K562 (cell line): Measurements from ENCODE around the gene UBQLNL. TPM values are rescaled to one million over a fixed set of nuclear protein-coding genes. Genes with fewer than 3 reads are reported as not detected.

ENCODE experiments used
- BRD9 ChIP-seq: fragments of 450-650 bp; IDR thresholded peaks from 2 replicates; pipeline ENCODE4 v1.6.1; 2018; ENCODE audit warnings: low read depth; ENCODE audit not compliant: partially characterized antibody
- ELF2 ChIP-seq: fragments of 250-450 bp; sonication (Bioruptor Pico); IDR thresholded peaks from 2 replicates; pipeline ENCODE4 v1.5.0; 2021; ENCODE audit warnings: mild to moderate bottlenecking
- FOXA1 ChIP-seq: fragments of 450-650 bp; IDR thresholded peaks from 2 replicates; pipeline ENCODE4 v1.6.1; 2016; ENCODE audit warnings: mild to moderate bottlenecking, borderline replicate concordance
- HDGF ChIP-seq: fragments of 450-650 bp; IDR thresholded peaks from 2 replicates; pipeline ENCODE4 v1.6.1; 2016
- ILK ChIP-seq: fragments of 450-650 bp; IDR thresholded peaks from 2 replicates; pipeline ENCODE4 v1.6.1; 2016; ENCODE audit warnings: missing genetic modification characterization, low read depth, mild to moderate bottlenecking, missing compliant biosample characterization, moderate library complexity, borderline replicate concordance
- KDM4B ChIP-seq, 2 experiments: fragments of 450-650 bp in 1 of 2; sonication (generic) in 1 of 2; IDR thresholded peaks; 2 replicates each; pipeline ENCODE4 v1.6.1; 2016 to 2017; ENCODE audit warnings: borderline replicate concordance in 2 of 2, antibody characterized with exemption in 1 of 2, low read depth in 1 of 2, mild to moderate bottlenecking in 1 of 2
- MBD2 ChIP-seq: sonication (generic); IDR thresholded peaks from 2 replicates; pipeline ENCODE4 v1.6.1; 2016; ENCODE audit warnings: low read depth, borderline replicate concordance
- PURB ChIP-seq: sonication (generic); formaldehyde crosslinking; IDR thresholded peaks from 2 replicates; pipeline ENCODE4 v1.9.0; 2021; ENCODE audit warnings: low read depth, mild to moderate bottlenecking, missing genetic modification reagents
- RBM15 ChIP-seq: fragments of 200-400 bp; formaldehyde crosslinking; IDR thresholded peaks from 2 replicates; pipeline ENCODE4 v1.6.1; 2018; ENCODE audit warnings: mild to moderate bottlenecking, low read length, moderate library complexity; ENCODE audit not compliant: insufficient read depth
- RFX5 ChIP-seq: IDR thresholded peaks from 2 replicates; pipeline ENCODE4 v1.6.1; 2011; ENCODE audit warnings: low read depth, mild to moderate bottlenecking, improper control_type of control experiment, low read length
- SIN3A ChIP-seq, 2 experiments: fragments of 150-350 bp in 1 of 2; IDR thresholded peaks; 2 replicates each; pipeline ENCODE4 v1.6.1; 2011 to 2016; ENCODE audit warnings: borderline replicate concordance in 2 of 2, low read depth in 2 of 2, low read length in 2 of 2, mild to moderate bottlenecking in 2 of 2, moderate library complexity in 2 of 2; ENCODE audit not compliant: control insufficient read depth in 1 of 2
- ZNF668 ChIP-seq: fragments of 250-450 bp; sonication (Bioruptor Pico); IDR thresholded peaks from 2 replicates; pipeline ENCODE4 v1.8.0; 2022; ENCODE audit warnings: mild to moderate bottlenecking, inconsistent platforms
- polyA plus RNA-seq, 8 experiments: library from polyadenylated mRNA; depleted of rRNA in 4 of 8; stranded (reverse) in 5 of 8; unstranded in 3 of 8; fragments of >200 nt; fragmentation: Nextera tagmentation in 2 of 8; fragmentation: Illumina TruSeq in 1 of 8; extraction: Ambion mirVana in 2 of 8; extraction: Trizol in 1 of 8; gene quantifications; 2 replicates each; pipeline versions ENCODE4 v1.2.1 to v1.2.3, GENCODE V29; 2011 to 2014; ENCODE audit warnings: inconsistent platforms in 1 of 8, missing spikeins in 1 of 8
- total RNA-seq, 7 experiments: library from RNA; depleted of rRNA in 6 of 7; stranded (reverse); fragments of >200 nt in 6 of 7; fragmentation: Illumina TruSeq in 2 of 7; extraction: Trizol in 2 of 7; gene quantifications; 2 replicates each; pipeline versions ENCODE4 v1.2.1 to v1.2.3, GENCODE V29; 2011 to 2021; ENCODE audit warnings: low replicate concordance in 1 of 7
- TF ChIP-seq, protein P1 (sequence below), 2 experiments: fragments of 450-650 bp in 1 of 2; sonication (generic) in 1 of 2; formaldehyde crosslinking; conservative IDR thresholded peaks; 2 replicates each; pipeline versions ENCODE4 v1.4.0 to v1.8.1; 2020 to 2022; ENCODE audit warnings: mild to moderate bottlenecking in 1 of 2, missing genetic modification reagents in 1 of 2
- TF ChIP-seq, protein P2 (sequence below): IDR thresholded peaks from 2 replicates; pipeline ENCODE4 v1.6.1; 2016; ENCODE audit warnings: missing genetic modification characterization, missing compliant biosample characterization
- TF ChIP-seq, protein P3 (sequence below): fragments of 250-450 bp; sonication (Bioruptor Pico); IDR thresholded peaks from 2 replicates; pipeline ENCODE4 v1.9.0; 2021; ENCODE audit warnings: mild to moderate bottlenecking, inconsistent platforms
- TF ChIP-seq, protein P4 (sequence below): conservative IDR thresholded peaks from 2 replicates; pipeline ENCODE4 v1.6.1; 2011; ENCODE audit warnings: low read depth, mild to moderate bottlenecking, low read length; ENCODE audit not compliant: control insufficient read depth
- TF ChIP-seq, protein P5 (sequence below), 2 experiments: fragments of 200-800 bp in 1 of 2; sonication (Bioruptor generic) in 1 of 2; sonication (generic) in 1 of 2; formaldehyde crosslinking in 1 of 2; IDR thresholded peaks in 1 of 2; conservative IDR thresholded peaks in 1 of 2; 2 replicates each; pipeline versions ENCODE4 v1.5.0 to v1.6.1; 2016 to 2020; ENCODE audit warnings: missing compliant biosample characterization in 1 of 2, missing genetic modification characterization in 1 of 2, missing genetic modification reagents in 1 of 2
- TF ChIP-seq, protein P6 (sequence below): sonication (generic); formaldehyde crosslinking; IDR thresholded peaks from 2 replicates; pipeline ENCODE4 v1.4.0; 2020; ENCODE audit warnings: mild to moderate bottlenecking, missing genetic modification reagents

UBQLNL gene
- total and polyA plus RNA-seq, 9 of the 15 experiments (the other 6 are each of a cell fraction or from before 2014, with no cell fraction given): 0.07 to 0.27 (median 0.14) TPM

DNA sequence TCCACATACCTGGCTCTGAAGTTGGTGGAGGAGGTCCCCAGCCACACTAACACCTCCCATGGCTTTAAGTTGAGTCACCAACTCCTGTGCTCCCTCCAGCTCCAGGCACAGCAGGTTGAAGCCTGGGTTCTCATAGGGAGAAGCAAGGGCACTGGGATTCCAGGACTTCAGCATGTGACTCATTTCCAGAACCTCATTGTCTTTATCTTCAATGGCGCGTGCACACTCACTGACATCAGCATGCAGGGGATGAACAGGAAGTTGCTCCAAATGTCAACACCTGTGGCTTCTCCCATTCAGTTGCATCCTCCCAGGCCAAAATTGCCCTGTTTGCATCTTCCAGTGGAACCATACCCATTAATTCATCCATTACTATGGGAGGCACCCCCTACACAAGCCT lies 5.8 kb upstream of the UBQLNL start (continued):
- TF ChIP-seq, protein P1, sequence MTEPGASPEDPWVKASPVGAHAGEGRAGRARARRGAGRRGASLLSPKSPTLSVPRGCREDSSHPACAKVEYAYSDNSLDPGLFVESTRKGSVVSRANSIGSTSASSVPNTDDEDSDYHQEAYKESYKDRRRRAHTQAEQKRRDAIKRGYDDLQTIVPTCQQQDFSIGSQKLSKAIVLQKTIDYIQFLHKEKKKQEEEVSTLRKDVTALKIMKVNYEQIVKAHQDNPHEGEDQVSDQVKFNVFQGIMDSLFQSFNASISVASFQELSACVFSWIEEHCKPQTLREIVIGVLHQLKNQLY (CRISPR knock-in tag; conservative IDR thresholded peaks at IDR 0.05): no peak
- TF ChIP-seq, protein P2, sequence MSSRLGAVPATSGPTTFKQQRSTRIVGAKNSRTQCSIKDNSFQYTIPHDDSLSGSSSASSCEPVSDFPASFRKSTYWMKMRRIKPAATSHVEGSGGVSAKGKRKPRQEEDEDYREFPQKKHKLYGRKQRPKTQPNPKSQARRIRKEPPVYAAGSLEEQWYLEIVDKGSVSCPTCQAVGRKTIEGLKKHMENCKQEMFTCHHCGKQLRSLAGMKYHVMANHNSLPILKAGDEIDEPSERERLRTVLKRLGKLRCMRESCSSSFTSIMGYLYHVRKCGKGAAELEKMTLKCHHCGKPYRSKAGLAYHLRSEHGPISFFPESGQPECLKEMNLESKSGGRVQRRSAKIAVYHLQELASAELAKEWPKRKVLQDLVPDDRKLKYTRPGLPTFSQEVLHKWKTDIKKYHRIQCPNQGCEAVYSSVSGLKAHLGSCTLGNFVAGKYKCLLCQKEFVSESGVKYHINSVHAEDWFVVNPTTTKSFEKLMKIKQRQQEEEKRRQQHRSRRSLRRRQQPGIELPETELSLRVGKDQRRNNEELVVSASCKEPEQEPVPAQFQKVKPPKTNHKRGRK: no peak
- no peak for TF ChIP-seq ZNF668
- TF ChIP-seq, protein P3, sequence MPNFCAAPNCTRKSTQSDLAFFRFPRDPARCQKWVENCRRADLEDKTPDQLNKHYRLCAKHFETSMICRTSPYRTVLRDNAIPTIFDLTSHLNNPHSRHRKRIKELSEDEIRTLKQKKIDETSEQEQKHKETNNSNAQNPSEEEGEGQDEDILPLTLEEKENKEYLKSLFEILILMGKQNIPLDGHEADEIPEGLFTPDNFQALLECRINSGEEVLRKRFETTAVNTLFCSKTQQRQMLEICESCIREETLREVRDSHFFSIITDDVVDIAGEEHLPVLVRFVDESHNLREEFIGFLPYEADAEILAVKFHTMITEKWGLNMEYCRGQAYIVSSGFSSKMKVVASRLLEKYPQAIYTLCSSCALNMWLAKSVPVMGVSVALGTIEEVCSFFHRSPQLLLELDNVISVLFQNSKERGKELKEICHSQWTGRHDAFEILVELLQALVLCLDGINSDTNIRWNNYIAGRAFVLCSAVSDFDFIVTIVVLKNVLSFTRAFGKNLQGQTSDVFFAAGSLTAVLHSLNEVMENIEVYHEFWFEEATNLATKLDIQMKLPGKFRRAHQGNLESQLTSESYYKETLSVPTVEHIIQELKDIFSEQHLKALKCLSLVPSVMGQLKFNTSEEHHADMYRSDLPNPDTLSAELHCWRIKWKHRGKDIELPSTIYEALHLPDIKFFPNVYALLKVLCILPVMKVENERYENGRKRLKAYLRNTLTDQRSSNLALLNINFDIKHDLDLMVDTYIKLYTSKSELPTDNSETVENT (CRISPR knock-in tag): no peak
- no peak for TF ChIP-seq KDM4B (IDR thresholded peaks at IDR 0.05; ENCODE audit: borderline replicate concordance in 2 of 2, low read depth in 1 of 2)
- no peak for TF ChIP-seq RBM15
- no peak for TF ChIP-seq SIN3A (IDR thresholded peaks at IDR 0.05; ENCODE audit: borderline replicate concordance in 2 of 2, control insufficient read depth in 1 of 2, low read depth in 2 of 2, low read length in 2 of 2)
- TF ChIP-seq FOXA1: no peak
- no peak for TF ChIP-seq MBD2
- no peak for TF ChIP-seq ELF2
- no peak for TF ChIP-seq PURB (CRISPR knock-in tag)
- no peak for TF ChIP-seq RFX5
- TF ChIP-seq, protein P4, sequence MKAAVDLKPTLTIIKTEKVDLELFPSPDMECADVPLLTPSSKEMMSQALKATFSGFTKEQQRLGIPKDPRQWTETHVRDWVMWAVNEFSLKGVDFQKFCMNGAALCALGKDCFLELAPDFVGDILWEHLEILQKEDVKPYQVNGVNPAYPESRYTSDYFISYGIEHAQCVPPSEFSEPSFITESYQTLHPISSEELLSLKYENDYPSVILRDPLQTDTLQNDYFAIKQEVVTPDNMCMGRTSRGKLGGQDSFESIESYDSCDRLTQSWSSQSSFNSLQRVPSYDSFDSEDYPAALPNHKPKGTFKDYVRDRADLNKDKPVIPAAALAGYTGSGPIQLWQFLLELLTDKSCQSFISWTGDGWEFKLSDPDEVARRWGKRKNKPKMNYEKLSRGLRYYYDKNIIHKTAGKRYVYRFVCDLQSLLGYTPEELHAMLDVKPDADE: no peak
- TF ChIP-seq, protein P5, sequence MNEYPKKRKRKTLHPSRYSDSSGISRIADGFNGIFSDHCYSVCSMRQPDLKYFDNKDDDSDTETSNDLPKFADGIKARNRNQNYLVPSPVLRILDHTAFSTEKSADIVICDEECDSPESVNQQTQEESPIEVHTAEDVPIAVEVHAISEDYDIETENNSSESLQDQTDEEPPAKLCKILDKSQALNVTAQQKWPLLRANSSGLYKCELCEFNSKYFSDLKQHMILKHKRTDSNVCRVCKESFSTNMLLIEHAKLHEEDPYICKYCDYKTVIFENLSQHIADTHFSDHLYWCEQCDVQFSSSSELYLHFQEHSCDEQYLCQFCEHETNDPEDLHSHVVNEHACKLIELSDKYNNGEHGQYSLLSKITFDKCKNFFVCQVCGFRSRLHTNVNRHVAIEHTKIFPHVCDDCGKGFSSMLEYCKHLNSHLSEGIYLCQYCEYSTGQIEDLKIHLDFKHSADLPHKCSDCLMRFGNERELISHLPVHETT (CRISPR knock-in tag; conservative IDR thresholded peaks at IDR 0.05 in 1 of 2, IDR thresholded peaks at IDR 0.05 in 1 of 2): no peak
- TF ChIP-seq ILK: no peak
- TF ChIP-seq, protein P6, sequence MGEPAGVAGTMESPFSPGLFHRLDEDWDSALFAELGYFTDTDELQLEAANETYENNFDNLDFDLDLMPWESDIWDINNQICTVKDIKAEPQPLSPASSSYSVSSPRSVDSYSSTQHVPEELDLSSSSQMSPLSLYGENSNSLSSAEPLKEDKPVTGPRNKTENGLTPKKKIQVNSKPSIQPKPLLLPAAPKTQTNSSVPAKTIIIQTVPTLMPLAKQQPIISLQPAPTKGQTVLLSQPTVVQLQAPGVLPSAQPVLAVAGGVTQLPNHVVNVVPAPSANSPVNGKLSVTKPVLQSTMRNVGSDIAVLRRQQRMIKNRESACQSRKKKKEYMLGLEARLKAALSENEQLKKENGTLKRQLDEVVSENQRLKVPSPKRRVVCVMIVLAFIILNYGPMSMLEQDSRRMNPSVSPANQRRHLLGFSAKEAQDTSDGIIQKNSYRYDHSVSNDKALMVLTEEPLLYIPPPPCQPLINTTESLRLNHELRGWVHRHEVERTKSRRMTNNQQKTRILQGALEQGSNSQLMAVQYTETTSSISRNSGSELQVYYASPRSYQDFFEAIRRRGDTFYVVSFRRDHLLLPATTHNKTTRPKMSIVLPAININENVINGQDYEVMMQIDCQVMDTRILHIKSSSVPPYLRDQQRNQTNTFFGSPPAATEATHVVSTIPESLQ (CRISPR knock-in tag): no peak
- no peak for TF ChIP-seq HDGF
- TF ChIP-seq BRD9: no peak
